Thyroid gland (tissue), 4 donors: Measurements from ENCODE around the gene IZUMO4. TPM values are rescaled to one million over a fixed set of nuclear protein-coding genes. Genes with fewer than 3 reads are reported as not detected.

Source experiments
- DNase-seq, 2 donors: peaks; one replicate each; pipeline ENCODE4 v3.0.0-alpha.2; 2019
- H3K27ac ChIP-seq, 3 donors: fragments of 200-600 bp; sonication (generic); 1 replicate in 2 of 3; 2 replicates in 1 of 3; pipeline ENCODE4 v1.5.1; 2016 to 2019; ENCODE audit warnings: mild to moderate bottlenecking in 1 of 3, moderate library complexity in 1 of 3
- H3K27me3 ChIP-seq: fragments of 200-600 bp; sonication (generic); one replicate; pipeline ENCODE4 v1.5.1; 2019
- H3K36me3 ChIP-seq, 2 donors: fragments of 200-600 bp; sonication (generic); one replicate each; pipeline ENCODE4 v1.5.1; 2016 to 2019
- H3K4me1 ChIP-seq, 2 donors: fragments of 200-600 bp; sonication (generic); one replicate each; pipeline ENCODE4 v1.5.1; 2017 to 2019
- H3K4me3 ChIP-seq, 3 donors: fragments of 200-600 bp; sonication (generic); replicated peaks in 1 of 3; 1 replicate in 2 of 3; 2 replicates in 1 of 3; pipeline ENCODE4 v1.5.1; 2016; ENCODE audit warnings: mild to moderate bottlenecking in 1 of 3
- H3K9me3 ChIP-seq: fragments of 200-600 bp; sonication (generic); one replicate; pipeline ENCODE4 v1.5.1; 2017
- POLR2A ChIP-seq, 2 donors: fragments of 450-650 bp; IDR thresholded peaks; one replicate each; pipeline ENCODE4 v1.6.1; 2017; ENCODE audit warnings: antibody characterized with exemption in 2 of 2, mild to moderate bottlenecking in 2 of 2, moderate library complexity in 1 of 2
- WGBS, 2 donors: methylation state at CpG; one replicate each; pipeline ENCODE4 v1.1.5; 2017; 5-methylcytosine and 5-hydroxymethylcytosine counted together
- intact Hi-C: fragments of 100-400 bp; cut with DNase I; formaldehyde crosslinking; loops from one replicate; pipeline ENCODE4 v1.15.1; 2023
- total RNA-seq, 4 donors: library from RNA; depleted of rRNA; stranded (reverse); fragments of >200 nt; gene quantifications; one replicate each; pipeline ENCODE4 v1.2.3, GENCODE V29; 2016
- TF ChIP-seq, protein P1 (sequence below), 6 experiments: fragments of 200-600 bp in 3 of 6; fragments of 450-650 bp in 3 of 6; sonication (generic) in 3 of 6; IDR thresholded peaks; one replicate each; pipeline ENCODE4 v1.5.1; 2016 to 2019; ENCODE audit warnings: antibody characterized with exemption in 6 of 6, mild to moderate bottlenecking in 2 of 6, inconsistent platforms in 1 of 6, moderate library complexity in 1 of 6

Gene IZUMO4
- total RNA-seq, 4 donors from 2014 or later = 1.1 to 4.2 (median 2.9) TPM

DNA sequence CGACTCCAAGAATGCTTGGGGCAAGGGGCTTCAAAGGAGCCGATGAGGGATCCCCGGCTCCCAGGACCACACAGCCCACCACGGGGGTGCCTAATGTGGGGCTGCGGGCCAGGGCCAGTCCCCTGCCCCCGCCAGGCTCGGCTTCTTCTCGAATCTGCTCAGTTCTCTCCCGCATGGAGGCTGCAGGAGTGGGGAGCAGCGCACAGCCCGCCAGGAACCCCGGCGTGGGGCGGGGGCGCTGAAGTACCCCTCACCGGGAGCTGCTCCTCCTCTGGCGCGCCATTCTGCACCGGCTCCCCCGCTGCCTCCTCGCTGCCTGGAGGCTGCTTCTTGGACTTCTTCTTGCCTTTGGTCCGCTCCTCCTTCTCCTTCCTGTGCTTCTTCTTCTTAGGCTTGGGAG lies 14.7 kb downstream of the IZUMO4 start:
- H3K36me3 ChIP-seq = peaks cover 95 to 99% of the 10 kb centered on the region in 2 donors

DNA sequence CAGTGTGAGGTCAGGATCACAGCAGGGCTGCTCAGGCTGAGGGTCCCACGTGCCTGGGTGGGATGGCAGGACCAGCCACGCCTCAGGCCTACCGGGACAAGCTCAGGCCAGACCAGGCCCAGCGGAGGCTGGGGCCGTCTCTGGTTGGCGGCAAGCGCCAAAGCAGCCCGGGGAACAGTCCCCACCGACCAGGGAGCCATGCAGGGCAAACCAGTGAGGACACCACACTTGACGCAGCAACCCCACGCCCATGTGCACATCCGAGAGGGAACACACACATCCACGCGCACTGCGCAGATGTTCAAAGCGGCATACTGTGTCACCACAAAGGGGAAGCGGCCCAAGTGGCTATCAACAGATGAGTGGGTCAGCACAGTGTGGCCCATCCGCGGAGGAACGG lies 15.2 kb downstream of the IZUMO4 start:
- Histone ChIP-seq H3K9me3 (no peaks in the 10 kb centered on the region), H3K36me3 (peaks cover 95 to 99% of the 10 kb centered on the region in 2 donors), H3K27me3 (no peaks in the 10 kb centered on the region), H3K27ac (no peak overlapping the region), H3K4me1 (no peaks in the 10 kb centered on the region), H3K4me3 (no peak overlapping the region)
- no peak for DNase-seq
- no peak for TF ChIP-seq POLR2A (IDR thresholded peaks at IDR 0.05)
- TF ChIP-seq, protein P1, sequence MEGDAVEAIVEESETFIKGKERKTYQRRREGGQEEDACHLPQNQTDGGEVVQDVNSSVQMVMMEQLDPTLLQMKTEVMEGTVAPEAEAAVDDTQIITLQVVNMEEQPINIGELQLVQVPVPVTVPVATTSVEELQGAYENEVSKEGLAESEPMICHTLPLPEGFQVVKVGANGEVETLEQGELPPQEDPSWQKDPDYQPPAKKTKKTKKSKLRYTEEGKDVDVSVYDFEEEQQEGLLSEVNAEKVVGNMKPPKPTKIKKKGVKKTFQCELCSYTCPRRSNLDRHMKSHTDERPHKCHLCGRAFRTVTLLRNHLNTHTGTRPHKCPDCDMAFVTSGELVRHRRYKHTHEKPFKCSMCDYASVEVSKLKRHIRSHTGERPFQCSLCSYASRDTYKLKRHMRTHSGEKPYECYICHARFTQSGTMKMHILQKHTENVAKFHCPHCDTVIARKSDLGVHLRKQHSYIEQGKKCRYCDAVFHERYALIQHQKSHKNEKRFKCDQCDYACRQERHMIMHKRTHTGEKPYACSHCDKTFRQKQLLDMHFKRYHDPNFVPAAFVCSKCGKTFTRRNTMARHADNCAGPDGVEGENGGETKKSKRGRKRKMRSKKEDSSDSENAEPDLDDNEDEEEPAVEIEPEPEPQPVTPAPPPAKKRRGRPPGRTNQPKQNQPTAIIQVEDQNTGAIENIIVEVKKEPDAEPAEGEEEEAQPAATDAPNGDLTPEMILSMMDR (IDR thresholded peaks at IDR 0.05) = no peak
- intact Hi-C loops = no loop called here
- WGBS, 2 donors = 90 to 98% methylated on average over 3 to 18 of the region's 20 CpGs

More for the DNA sequence above, 14.7 kb downstream of the IZUMO4 start:
- 95 to 97% methylated on average over 10 to 22 of the region's 22 CpGs for WGBS, 2 donors
- no peak for DNase-seq
- Histone ChIP-seq H3K9me3 (no peaks in the 10 kb centered on the region), H3K4me3 (no peak overlapping the region), H3K27me3 (no peaks in the 10 kb centered on the region), H3K27ac (no peak overlapping the region), H3K4me1 (no peaks in the 10 kb centered on the region)
- no peak for TF ChIP-seq POLR2A (IDR thresholded peaks at IDR 0.05)
- TF ChIP-seq, protein P1 (IDR thresholded peaks at IDR 0.05) = no peak
- intact Hi-C loops = no loop called here

DNA sequence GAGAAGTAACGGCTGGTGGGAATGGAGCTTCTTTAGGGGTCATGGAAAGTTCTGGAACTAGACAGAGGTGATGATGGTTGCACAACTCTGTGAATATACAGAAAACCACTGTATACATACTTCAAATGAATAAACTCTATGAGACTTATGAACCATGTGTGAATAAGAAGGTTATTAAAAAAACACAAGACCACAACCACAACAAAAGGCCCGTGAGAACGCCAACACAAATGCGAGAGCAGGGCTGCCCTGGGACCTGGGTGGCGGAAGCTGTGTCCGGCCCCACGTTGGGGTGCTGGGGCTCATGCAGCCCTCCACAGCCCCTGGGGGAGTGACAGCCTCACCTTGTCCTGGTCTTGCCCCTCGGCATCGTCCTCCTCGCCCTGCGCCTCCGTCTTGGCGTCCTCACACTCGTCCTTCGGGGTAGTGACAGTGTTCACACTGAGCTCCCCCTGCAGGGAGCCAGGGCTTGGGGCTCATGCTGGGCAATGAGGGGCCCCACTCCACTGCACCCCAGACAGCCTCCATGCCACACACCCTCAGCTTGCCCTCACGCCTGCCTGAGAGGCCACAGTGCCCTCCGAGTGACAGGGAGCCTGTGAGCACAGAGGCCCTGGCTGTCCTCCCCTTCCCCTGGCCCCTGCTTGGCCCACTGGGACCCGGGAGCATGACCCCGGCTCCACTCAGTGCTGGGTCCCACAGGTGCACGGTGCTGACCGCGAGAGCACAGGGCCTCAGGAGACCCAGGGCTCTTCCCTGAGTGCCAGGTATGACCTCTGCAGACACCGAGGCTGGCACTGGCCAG lies 16.0 kb downstream of the IZUMO4 start:
- H3K36me3 ChIP-seq = peaks cover 97 to 100% of the 10 kb centered on the region in 2 donors
- H3K4me1 ChIP-seq = no peaks in the 10 kb centered on the region
- no peak overlapping the region for H3K27ac ChIP-seq
- H3K9me3 ChIP-seq = no peaks in the 10 kb centered on the region
- H3K27me3 ChIP-seq = no peaks in the 10 kb centered on the region
- WGBS, 2 donors = 88 to 89% methylated on average over 10 to 15 of the region's 23 CpGs
- intact Hi-C loops = no loop called here
- H3K4me3 ChIP-seq = no peak overlapping the region
- TF ChIP-seq, protein P1 (IDR thresholded peaks at IDR 0.05) = no peak
- TF ChIP-seq POLR2A (IDR thresholded peaks at IDR 0.05) = no peak
- no peak for DNase-seq

DNA sequence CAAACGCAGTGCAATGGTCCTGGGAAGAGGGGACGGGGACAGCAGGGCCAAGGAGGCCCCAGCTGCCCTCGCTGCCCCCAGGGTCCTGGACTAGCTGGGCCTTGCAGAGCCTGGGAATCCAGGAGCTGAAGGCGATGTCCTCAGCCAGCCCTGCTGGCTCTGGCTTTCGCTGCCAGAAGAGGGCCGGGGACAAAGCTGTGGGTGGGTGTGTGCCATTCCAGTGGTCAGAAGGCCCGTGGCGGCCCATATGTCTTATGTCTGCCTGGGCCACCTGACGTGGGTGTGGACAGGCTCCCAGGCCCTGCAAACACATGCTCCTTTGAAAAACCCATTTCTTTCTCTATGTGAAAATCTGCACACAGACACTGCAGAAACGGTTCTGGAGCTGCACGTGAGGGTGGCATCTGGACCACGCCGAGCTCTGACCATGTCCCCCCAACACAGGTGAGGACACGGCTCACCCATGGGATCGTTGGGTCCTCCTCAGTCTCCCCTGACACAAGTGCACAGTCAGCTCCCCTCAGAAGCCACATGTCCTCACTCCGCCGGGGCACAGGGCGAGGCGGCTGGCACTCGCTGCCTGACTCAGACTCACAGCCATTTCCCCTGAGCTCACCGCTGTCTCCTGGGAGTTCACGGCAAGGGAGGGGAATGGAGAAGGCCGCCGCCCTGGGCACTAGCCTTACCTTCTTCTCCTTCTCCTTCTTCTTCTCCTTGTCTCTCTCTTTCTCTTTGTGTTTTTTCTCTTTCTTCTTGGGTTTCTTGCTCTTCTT lies 16.9 kb downstream of the IZUMO4 start:
- Histone ChIP-seq H3K36me3 (peaks cover 95 to 100% of the 10 kb centered on the region in 2 donors), H3K9me3 (no peaks in the 10 kb centered on the region), H3K27me3 (no peaks in the 10 kb centered on the region), H3K4me3 (no peak overlapping the region), H3K4me1 (no peaks in the 10 kb centered on the region), H3K27ac (no peak overlapping the region)
- DNase-seq = no peak
- WGBS, 2 donors = 91 to 96% methylated on average over 14 to 21 of the region's 24 CpGs
- intact Hi-C loops = no loop called here
- TF ChIP-seq POLR2A (IDR thresholded peaks at IDR 0.05) = no peak
- TF ChIP-seq, protein P1 (IDR thresholded peaks at IDR 0.05) = no peak

DNA sequence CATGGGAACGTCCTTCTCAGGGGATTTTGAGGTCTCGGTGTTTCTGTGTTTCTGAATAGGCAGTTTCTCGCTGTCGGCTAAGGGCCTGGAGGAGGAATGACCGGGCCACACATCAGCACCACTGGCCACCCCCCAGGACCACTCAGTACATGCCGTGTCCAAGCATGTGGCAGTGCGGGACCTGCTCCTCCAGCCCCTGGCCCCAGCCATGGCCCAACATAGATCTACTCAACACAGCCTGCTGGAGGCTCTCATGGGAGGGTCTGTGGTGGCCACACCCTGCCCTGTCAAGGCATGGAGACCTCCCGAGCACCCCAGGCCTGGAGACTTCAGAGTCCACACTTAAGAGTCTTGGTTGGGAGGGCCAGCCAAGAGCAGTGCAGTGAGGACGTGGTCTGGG lies 17.5 kb downstream of the IZUMO4 start:
- intact Hi-C loops = no loop called here
- TF ChIP-seq, protein P1 (IDR thresholded peaks at IDR 0.05) = no peak
- no peak for TF ChIP-seq POLR2A (IDR thresholded peaks at IDR 0.05)
- Histone ChIP-seq H3K4me1 (no peaks in the 10 kb centered on the region), H3K4me3 (no peak overlapping the region), H3K27me3 (no peaks in the 10 kb centered on the region), H3K9me3 (no peaks in the 10 kb centered on the region), H3K27ac (no peak overlapping the region), H3K36me3 (peaks cover 95 to 100% of the 10 kb centered on the region in 2 donors)
- no peak for DNase-seq
- 97 to 98% methylated on average over 7 to 8 of the region's 9 CpGs for WGBS, 2 donors
